GM10266 (cell line): ENCODE results near the gene ASB18.

Experiments
- DNase-seq: peaks from one replicate; pipeline ENCODE4 v3.0.0; 2012; ENCODE audit errors: extremely low spot score
- CTCF ChIP-seq: IDR thresholded peaks from 2 replicates; pipeline ENCODE4 v1.5.1; 2012; ENCODE audit warnings: mild to moderate bottlenecking, low read depth; ENCODE audit not compliant: control insufficient read depth, insufficient read depth; ENCODE audit errors: missing control alignments

The ASB18 gene

GRCh38 chr2:236170590-236171165 lies 93.5 kb downstream of the ASB18 start:
- DNase-seq = peak; percentile 32
- TF ChIP-seq CTCF = no peak

GRCh38 chr2:236169741-236170589 lies 94.2 kb downstream of the ASB18 start:
- DNase-seq = peak; percentile 40

GRCh38 chr2:236169151-236169721 lies 95.0 kb downstream of the ASB18 start:
- no peak for TF ChIP-seq CTCF

More at GRCh38 chr2:236169741-236170589, 94.2 kb downstream of the ASB18 start:
- no peak for TF ChIP-seq CTCF

GRCh38 chr2:236168110-236169080 lies 95.8 kb downstream of the ASB18 start, which contains the start of gene GBX2:
GBX2 (minus strand) TSS chr2:236168386; CDS start chr2:236167971, 415 bp downstream.
- DNase-seq = no peak
- TF ChIP-seq CTCF = no peak

More at GRCh38 chr2:236169151-236169721, 95.0 kb downstream of the ASB18 start:
- DNase-seq = no peak

GRCh38 chr2:236167297-236168109 lies 96.7 kb downstream of the ASB18 start:
- no peak for TF ChIP-seq CTCF
- DNase-seq = no peak

GRCh38 chr2:236166796-236167296 lies 97.4 kb downstream of the ASB18 start:
- no peak for DNase-seq
- no peak for TF ChIP-seq CTCF
